Activated T-cell treated with anti-CD3 and anti-CD28 coated beads, Interleukin-2, amount 50 U/mL, for 4 hours (primary cell): ENCODE results near the gene DMRT1. TPM values are rescaled to one million over a fixed set of nuclear protein-coding genes. Genes with fewer than 3 reads are reported as not detected.

Source experiments
- ATAC-seq, 2 donors: fragments of 200-7000 bp; cut with Tn5 transposase; one replicate each; pipeline ENCODE4 v1.10.0; 2021
- DNase-seq: peaks from one replicate; pipeline ENCODE4 v3.0.0-alpha.2; 2020
- H3K27me3 Mint-ChIP-seq: one replicate; pipeline ENCODE4 v1.8.0; 2021; ENCODE audit warnings: low read depth, mixed read lengths
- H3K36me3 Mint-ChIP-seq: one replicate; pipeline ENCODE4 v1.8.0; 2022; ENCODE audit warnings: mixed read lengths; ENCODE audit not compliant: insufficient read depth
- H3K4me1 Mint-ChIP-seq: one replicate; pipeline ENCODE4 v1.8.0; 2021; ENCODE audit warnings: low read depth, mixed read lengths
- H3K4me3 Mint-ChIP-seq: one replicate; pipeline ENCODE4 v1.8.0; 2021; ENCODE audit warnings: mild to moderate bottlenecking, moderate library complexity, mixed read lengths
- H3K9me3 Mint-ChIP-seq: one replicate; pipeline ENCODE4 v1.8.0; 2021; ENCODE audit warnings: mixed read lengths
- total RNA-seq, 3 donors: library from RNA; stranded (reverse); gene quantifications; one replicate each; pipeline ENCODE4 v1.2.1, GENCODE V29; 2021

Gene DMRT1
- total RNA-seq, 3 donors from 2014 or later, result not detected

GRCh38 chr9:1007312-1007711, 165.8 kb downstream of the DMRT1 start:
- Mint-ChIP-seq H3K4me1 (peaks cover 2% of the 10 kb centered on the region), H3K9me3 (no peaks in the 10 kb centered on the region), H3K27me3 (peaks cover 20% of the 10 kb centered on the region), H3K4me3 (no peak overlapping the region), H3K36me3 (no peaks in the 10 kb centered on the region)
- ATAC-seq (no peak), DNase-seq (no peak)

GRCh38 chr9:1008216-1008615, 166.7 kb downstream of the DMRT1 start:
- no peaks in the 10 kb centered on the region for H3K36me3 Mint-ChIP-seq
- ATAC-seq, result no peak
- H3K9me3 Mint-ChIP-seq, result no peaks in the 10 kb centered on the region
- DNase-seq, result no peak
- H3K4me1 Mint-ChIP-seq, result peaks cover 2% of the 10 kb centered on the region
- H3K4me3 Mint-ChIP-seq, result no peak overlapping the region
- H3K27me3 Mint-ChIP-seq, result peaks cover 21% of the 10 kb centered on the region

- Mint-ChIP-seq H3K36me3 (no peaks in the 10 kb centered on the region), H3K4me1 (peaks cover 2% of the 10 kb centered on the region), H3K9me3 (no peaks in the 10 kb centered on the region), H3K4me3 (no peak overlapping the region), H3K27me3 (peaks cover 18% of the 10 kb centered on the region)
- ATAC-seq (peak; percentile 84 to 95), DNase-seq (peak; percentile 45)
Observed at GRCh38 chr9:1009101-1009707, 167.7 kb downstream of the DMRT1 start.

GRCh38 chr9:1013021-1013420, 171.5 kb downstream of the DMRT1 start:
- Mint-ChIP-seq H3K4me1 (peaks cover 2% of the 10 kb centered on the region), H3K36me3 (no peaks in the 10 kb centered on the region), H3K27me3 (peaks cover 14% of the 10 kb centered on the region), H3K4me3 (no peak overlapping the region), H3K9me3 (no peaks in the 10 kb centered on the region)
- DNase-seq (no peak), ATAC-seq (no peak)

GRCh38 chr9:1014225-1014624, 172.7 kb downstream of the DMRT1 start:
- Mint-ChIP-seq H3K9me3 (no peaks in the 10 kb centered on the region), H3K27me3 (peaks cover 15% of the 10 kb centered on the region), H3K4me3 (no peak overlapping the region), H3K36me3 (no peaks in the 10 kb centered on the region), H3K4me1 (peaks cover 2% of the 10 kb centered on the region)
- no peak for DNase-seq
- no peak for ATAC-seq

GRCh38 chr9:1014640-1015039, 173.1 kb downstream of the DMRT1 start:
- Mint-ChIP-seq H3K4me1 (no peaks in the 10 kb centered on the region), H3K36me3 (no peaks in the 10 kb centered on the region)

GRCh38 chr9:1018121-1018520, 176.6 kb downstream of the DMRT1 start:
- H3K4me3 Mint-ChIP-seq, result no peak overlapping the region
- H3K27me3 Mint-ChIP-seq, result peaks cover 29% of the 10 kb centered on the region
- H3K9me3 Mint-ChIP-seq, result no peaks in the 10 kb centered on the region
- peak; percentile 25 to 55 for ATAC-seq
- DNase-seq, result no peak
- H3K4me1 Mint-ChIP-seq, result no peaks in the 10 kb centered on the region
- H3K36me3 Mint-ChIP-seq, result no peaks in the 10 kb centered on the region

More at GRCh38 chr9:1014640-1015039, 173.1 kb downstream of the DMRT1 start:
- Mint-ChIP-seq H3K9me3 (no peaks in the 10 kb centered on the region), H3K27me3 (peaks cover 14% of the 10 kb centered on the region), H3K4me3 (no peak overlapping the region)
- DNase-seq (no peak), ATAC-seq (no peak)

Other genes with a start within 250 kb of the DMRT1 start
- not detected for gene DMRT3, start 135.0 kb downstream of the DMRT1 start, total RNA-seq
- not detected for gene DMRT2, start 208.7 kb downstream of the DMRT1 start, total RNA-seq